Activated naive CD8-positive, alpha-beta T cell treated with anti-CD3 and anti-CD28 coated beads, Interleukin-2, amount 10 ng/mL, durations not matched to agents 7 days and 5 days (primary cell): ENCODE measurements around the gene CPT1B. TPM values are rescaled to one million over a fixed set of nuclear protein-coding genes. Genes with fewer than 3 reads are reported as not detected.
"Not testable (repeated sequence)": the region's sequence is repeated elsewhere in the genome, so short reads cannot be mapped to it uniquely, and the experiment has no call there.

Experiments
- ATAC-seq: fragments of 150-1000 bp; cut with Tn5 transposase; one replicate; pipeline ENCODE4 v1.10.0; 2021; ENCODE audit warnings: low read depth, moderate library complexity
- POLR2A ChIA-PET: fragments of 350-600 bp; sonication (Branson Sonifier 250); formaldehyde crosslinking; loops from one replicate; lab custom pipeline; 2021; ENCODE audit warnings: antibody characterized with exemption; lab: Charles Lee
- DNase-seq: peaks from one replicate; pipeline ENCODE4 v3.0.0; 2021
- H3K27ac Mint-ChIP-seq: one replicate; pipeline ENCODE4 v1.8.0; 2022; ENCODE audit warnings: mild to moderate bottlenecking, mixed read lengths
- H3K27me3 Mint-ChIP-seq: one replicate; pipeline ENCODE4 v1.8.0; 2022; ENCODE audit warnings: mild to moderate bottlenecking, moderate library complexity, mixed read lengths
- H3K36me3 Mint-ChIP-seq: one replicate; pipeline ENCODE4 v1.8.0; 2021; ENCODE audit warnings: mild to moderate bottlenecking, mixed read lengths
- H3K4me1 Mint-ChIP-seq: one replicate; pipeline ENCODE4 v1.8.0; 2021; ENCODE audit warnings: mixed read lengths
- H3K4me3 Mint-ChIP-seq: one replicate; pipeline ENCODE4 v1.8.0; 2022; ENCODE audit warnings: mild to moderate bottlenecking, moderate library complexity, mixed read lengths
- H3K9me3 Mint-ChIP-seq: one replicate; pipeline ENCODE4 v1.8.0; 2021; ENCODE audit warnings: mixed read lengths
- total RNA-seq, 2 experiments: library from RNA; stranded (reverse); gene quantifications; one replicate each; pipeline ENCODE4 v1.2.3, GENCODE V29; 2021

Gene CPT1B
- total RNA-seq, 2 experiments from 2014 or later: 85.2 to 95.4 TPM

- peaks cover 61% of the 10 kb centered on the region for H3K4me1 Mint-ChIP-seq
- not testable (repeated sequence) for H3K27me3 Mint-ChIP-seq, H3K4me3 Mint-ChIP-seq, ATAC-seq, H3K9me3 Mint-ChIP-seq, DNase-seq
- POLR2A ChIA-PET: interaction anchor here (3.0 to 7.8 kb wide), 6 partner anchors 9 to 79 kb away, joined by 22 to 157 read pairs (median 134); partner anchors contain the start of genes SCO2, SYCE3 and TYMP
- H3K27ac Mint-ChIP-seq: peak overlapping the region; percentile 94
- peaks cover 24% of the 10 kb centered on the region for H3K36me3 Mint-ChIP-seq
Measured at GRCh38 chr22:50541667-50542026, 36.6 kb downstream of the CPT1B start.

DNA sequence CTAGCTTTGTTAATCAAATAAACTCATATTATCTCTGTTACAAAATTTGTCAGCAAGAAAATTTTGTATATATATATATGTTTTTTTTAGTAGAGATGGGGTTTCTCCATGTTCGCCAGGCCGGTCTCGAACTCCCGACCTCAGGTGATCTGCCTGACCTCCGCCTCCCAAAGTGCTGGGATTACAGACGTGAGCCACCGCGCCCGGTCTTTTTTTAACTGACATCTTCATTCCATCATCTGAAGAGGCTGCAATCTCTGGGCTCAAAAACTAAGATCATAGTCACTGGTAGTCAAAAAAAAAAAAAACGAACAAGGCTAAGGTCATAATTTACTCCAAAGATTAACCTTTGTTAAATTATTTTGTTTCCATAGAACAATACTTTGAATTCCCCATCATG is 37.8 kb downstream of the CPT1B start:
- peak overlapping the region; percentile 32 for H3K4me3 Mint-ChIP-seq
- H3K36me3 Mint-ChIP-seq: peaks cover 24% of the 10 kb centered on the region
- ATAC-seq (no peak), DNase-seq (no peak)
- peaks cover 56% of the 10 kb centered on the region for H3K4me1 Mint-ChIP-seq
- H3K27ac Mint-ChIP-seq: peak overlapping the region; percentile 94
- POLR2A ChIA-PET: interaction anchor here (0.6 to 7.8 kb wide), 11 partner anchors 8 to 87 kb away, joined by 4 to 157 read pairs (median 22); partner anchors contain the start of genes ARSA, CPT1B, LMF2 and NCAPH2
- H3K9me3 Mint-ChIP-seq: peaks cover 2% of the 10 kb centered on the region
- H3K27me3 Mint-ChIP-seq: no peaks in the 10 kb centered on the region

GRCh38 chr22:50537765-50538164 is 40.5 kb downstream of the CPT1B start:
- Mint-ChIP-seq H3K36me3 (peaks cover 29% of the 10 kb centered on the region), H3K4me1 (peaks cover 62% of the 10 kb centered on the region), H3K4me3 (peak overlapping the region; percentile 52), H3K27ac (peak overlapping the region; percentile 100), H3K9me3 (peaks cover 2% of the 10 kb centered on the region), H3K27me3 (no peaks in the 10 kb centered on the region)
- POLR2A ChIA-PET: interaction anchor here (1.7 to 5.4 kb wide), 4 partner anchors 9 to 84 kb away, joined by 5 to 157 read pairs (median 140); partner anchors contain the start of genes SCO2 and TYMP
- ATAC-seq (no peak), DNase-seq (no peak)

GRCh38 chr22:50536226-50536625 is 42.0 kb downstream of the CPT1B start:
- no peak for ATAC-seq
- Mint-ChIP-seq H3K27me3 (no peaks in the 10 kb centered on the region), H3K9me3 (peaks cover 2% of the 10 kb centered on the region), H3K4me3 (no peak overlapping the region), H3K36me3 (peaks cover 21% of the 10 kb centered on the region), H3K4me1 (peaks cover 52% of the 10 kb centered on the region), H3K27ac (peak overlapping the region; percentile 71)
- DNase-seq: no peak
- POLR2A ChIA-PET: interaction anchor here (1.0 to 13.0 kb wide), 5 partner anchors 9 to 85 kb away, joined by 3 to 247 read pairs (median 12); partner anchors contain the start of genes KLHDC7B and SCO2

- Mint-ChIP-seq H3K36me3 (peaks cover 20% of the 10 kb centered on the region), H3K27ac (peak overlapping the region; percentile 56)
- no peak for DNase-seq
Measured at GRCh38 chr22:50535113-50535512, 43.1 kb downstream of the CPT1B start.

GRCh38 chr22:50533856-50534711 is 44.1 kb downstream of the CPT1B start:
- peaks cover 34% of the 10 kb centered on the region for H3K4me1 Mint-ChIP-seq
- not testable (repeated sequence) for DNase-seq, ATAC-seq, H3K27me3 Mint-ChIP-seq, H3K9me3 Mint-ChIP-seq
- H3K36me3 Mint-ChIP-seq: peaks cover 20% of the 10 kb centered on the region
- POLR2A ChIA-PET: interaction anchor here (0.9 to 13.0 kb wide), 5 partner anchors 9 to 87 kb away, joined by 3 to 247 read pairs (median 9); partner anchors contain the start of genes KLHDC7B, SCO2 and SYCE3
- H3K27ac Mint-ChIP-seq: peak overlapping the region; percentile 100
- peak overlapping the region; percentile 30 for H3K4me3 Mint-ChIP-seq

More at GRCh38 chr22:50535113-50535512, 43.1 kb downstream of the CPT1B start:
- POLR2A ChIA-PET: interaction anchor here (0.9 to 13.0 kb wide), 6 partner anchors 10 to 86 kb away, joined by 3 to 247 read pairs (median 7); partner anchors contain the start of genes KLHDC7B, SCO2 and SYCE3
- Mint-ChIP-seq H3K27me3 (no peaks in the 10 kb centered on the region), H3K4me3 (no peak overlapping the region), H3K4me1 (peaks cover 43% of the 10 kb centered on the region), H3K9me3 (peaks cover 2% of the 10 kb centered on the region)
- no peak for ATAC-seq

DNA sequence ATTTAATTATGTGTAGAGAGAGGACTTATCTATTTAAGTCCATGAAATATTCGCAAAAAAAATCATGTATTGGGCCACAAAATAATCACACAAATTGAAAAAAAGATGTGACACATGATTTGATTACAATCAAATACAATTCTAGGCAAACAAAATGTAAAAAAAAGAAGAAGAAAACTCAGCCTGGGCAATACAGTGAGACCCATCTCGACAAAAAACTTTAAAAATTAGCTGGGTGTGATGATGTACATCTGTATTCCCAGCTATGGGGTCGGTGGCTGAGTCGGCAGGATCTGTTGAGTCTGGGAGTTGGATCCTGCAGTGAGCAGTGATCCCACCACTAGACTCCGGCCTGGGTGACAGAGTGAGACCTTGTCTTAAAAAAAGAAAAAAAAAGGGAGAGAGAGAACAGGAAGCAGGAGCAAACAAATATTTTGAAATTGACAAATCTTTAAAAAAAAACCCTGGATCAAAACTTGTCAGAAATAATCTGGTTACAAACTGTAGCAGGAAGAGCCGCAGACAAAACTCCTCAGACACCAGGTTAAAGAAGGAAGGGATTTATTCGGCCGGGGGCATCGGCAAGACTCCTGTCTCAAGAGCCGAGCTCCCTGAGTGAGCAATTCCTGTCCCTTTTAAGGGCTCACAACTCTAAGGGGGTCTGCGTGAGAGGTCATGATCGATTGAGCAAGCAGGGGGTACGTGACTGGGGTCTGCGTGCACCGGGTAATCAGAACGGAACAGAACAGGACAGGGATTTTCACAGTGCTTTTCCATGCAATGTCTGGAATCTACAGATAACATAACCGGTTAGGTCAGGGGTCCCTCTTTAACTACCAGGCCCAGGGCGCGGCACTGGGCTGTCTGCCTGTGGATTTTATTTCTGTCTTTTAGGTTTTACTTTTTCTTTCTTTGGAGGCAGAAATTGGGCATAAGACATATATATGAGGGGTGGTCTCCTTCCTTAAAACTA is 45.1 kb downstream of the CPT1B start:
- H3K9me3 Mint-ChIP-seq: peaks cover 2% of the 10 kb centered on the region
- ATAC-seq (no peak), DNase-seq (no peak)
- H3K27me3 Mint-ChIP-seq: no peaks in the 10 kb centered on the region
- H3K4me1 Mint-ChIP-seq: peaks cover 37% of the 10 kb centered on the region
- H3K4me3 Mint-ChIP-seq: peak overlapping the region; percentile 95
- POLR2A ChIA-PET: interaction anchor here (0.6 to 13.0 kb wide), 9 partner anchors 9 to 88 kb away, joined by 3 to 247 read pairs (median 9); partner anchors contain the start of genes CHKB, KLHDC7B, LMF2 and NCAPH2
- H3K27ac Mint-ChIP-seq: peak overlapping the region; percentile 100
- peaks cover 23% of the 10 kb centered on the region for H3K36me3 Mint-ChIP-seq

DNA sequence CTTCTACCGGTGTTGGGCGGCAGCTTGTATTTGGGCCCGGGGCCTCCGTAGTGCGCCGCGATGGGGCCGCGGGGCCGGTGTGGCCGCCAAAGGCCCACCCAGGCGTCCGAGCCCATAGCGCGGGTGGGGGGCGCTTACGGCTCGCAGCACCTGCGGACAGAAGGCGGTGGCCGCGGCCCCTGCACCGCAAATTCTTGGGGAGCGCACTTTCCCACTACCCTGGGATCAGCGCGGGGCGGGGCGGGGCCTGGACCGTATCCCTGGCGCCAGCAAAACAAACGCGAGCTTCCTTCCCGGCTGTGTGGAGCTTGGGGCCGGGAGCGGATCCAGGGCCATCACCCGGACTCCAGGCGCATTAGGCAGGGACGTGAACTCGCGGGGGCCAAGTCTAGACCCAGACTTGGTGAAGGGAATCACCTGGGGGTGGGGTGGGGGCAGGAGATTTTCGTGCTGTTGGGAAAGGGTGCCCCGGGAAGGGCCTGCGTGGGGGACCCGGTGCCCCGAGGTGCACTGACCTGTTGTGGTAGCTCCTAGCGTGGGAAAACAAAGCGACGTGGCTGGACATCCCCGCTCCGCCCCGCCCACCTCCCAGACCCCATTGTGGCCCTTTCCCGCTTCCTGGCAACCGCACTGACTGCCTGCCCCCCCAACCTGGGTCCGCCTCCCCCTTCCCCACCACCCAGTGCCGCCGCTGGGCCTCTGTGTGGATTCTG is 46.1 kb downstream of the CPT1B start:
- Mint-ChIP-seq H3K4me3 (peak overlapping the region; percentile 95), H3K4me1 (peaks cover 41% of the 10 kb centered on the region), H3K27ac (peak overlapping the region; percentile 100), H3K27me3 (no peaks in the 10 kb centered on the region), H3K9me3 (no peaks in the 10 kb centered on the region), H3K36me3 (peaks cover 24% of the 10 kb centered on the region)
- ATAC-seq (no peak), DNase-seq (peak; percentile 66)
- POLR2A ChIA-PET: interaction anchor here (0.5 to 13.0 kb wide), 14 partner anchors 10 to 226 kb away, joined by 3 to 247 read pairs (median 6); partner anchors contain the start of genes CHKB, KLHDC7B, LMF2 and NCAPH2

GRCh38 chr22:50531546-50531961 is 46.7 kb downstream of the CPT1B start:
- no peaks in the 10 kb centered on the region for H3K9me3 Mint-ChIP-seq
- no peaks in the 10 kb centered on the region for H3K27me3 Mint-ChIP-seq
- peaks cover 43% of the 10 kb centered on the region for H3K4me1 Mint-ChIP-seq
- H3K27ac Mint-ChIP-seq: peak overlapping the region; percentile 100
- POLR2A ChIA-PET: interaction anchor here (0.8 to 13.0 kb wide), 13 partner anchors 11 to 90 kb away, joined by 3 to 247 read pairs (median 7); partner anchors contain the start of genes CHKB, KLHDC7B, LMF2 and NCAPH2
- ATAC-seq (peak; percentile 36), DNase-seq (peak; percentile 86)
- peaks cover 19% of the 10 kb centered on the region for H3K36me3 Mint-ChIP-seq
- H3K4me3 Mint-ChIP-seq: peak overlapping the region; percentile 95

DNA sequence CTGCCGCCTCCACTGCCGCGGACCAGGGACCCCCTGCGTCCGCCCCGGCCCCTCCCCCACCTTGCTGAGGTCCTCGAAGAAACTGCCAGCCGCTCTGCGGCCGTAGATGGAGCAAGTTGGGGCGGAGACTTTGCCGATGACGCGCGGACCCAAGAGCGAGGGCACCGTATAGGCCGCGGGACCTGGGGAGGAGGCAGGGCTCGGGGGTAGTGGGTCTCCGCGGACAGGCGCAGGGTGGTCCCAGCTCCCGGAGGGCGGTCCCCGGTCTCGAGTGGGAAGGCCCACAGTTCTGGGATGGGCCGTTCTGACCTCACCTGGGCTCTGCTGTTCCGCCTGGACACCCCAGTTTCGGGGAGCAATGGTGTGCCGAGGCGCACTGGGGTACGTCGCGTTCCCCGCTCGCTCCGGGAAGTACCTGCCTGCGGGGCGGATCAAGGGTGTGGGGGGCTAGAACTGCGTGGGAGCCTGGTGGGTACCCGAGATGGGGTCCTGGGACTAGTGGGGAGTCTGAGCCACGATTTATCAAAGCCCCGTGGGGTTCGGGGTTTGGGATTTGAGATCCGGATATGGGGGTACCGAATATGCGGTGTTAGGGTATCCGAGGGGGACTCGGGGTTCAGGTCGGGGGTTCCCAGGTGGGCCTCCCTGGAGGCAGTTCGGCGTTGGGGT is 47.2 kb downstream of the CPT1B start:
- DNase-seq: peak; percentile 87
- peak; percentile 37 for ATAC-seq
- H3K9me3 Mint-ChIP-seq: no peaks in the 10 kb centered on the region
- H3K4me1 Mint-ChIP-seq: peaks cover 41% of the 10 kb centered on the region
- peak overlapping the region; percentile 100 for H3K27ac Mint-ChIP-seq
- no peaks in the 10 kb centered on the region for H3K27me3 Mint-ChIP-seq
- H3K4me3 Mint-ChIP-seq: peak overlapping the region; percentile 95
- H3K36me3 Mint-ChIP-seq: peaks cover 19% of the 10 kb centered on the region
- POLR2A ChIA-PET: interaction anchor here (1.0 to 13.0 kb wide), 11 partner anchors 11 to 90 kb away, joined by 4 to 247 read pairs (median 8); partner anchors contain the start of genes CHKB, KLHDC7B, LMF2 and NCAPH2

- Mint-ChIP-seq H3K4me1 (peaks cover 41% of the 10 kb centered on the region), H3K27me3 (no peaks in the 10 kb centered on the region), H3K36me3 (peaks cover 19% of the 10 kb centered on the region), H3K27ac (peak overlapping the region; percentile 100), H3K9me3 (no peaks in the 10 kb centered on the region), H3K4me3 (peak overlapping the region; percentile 95)
- ATAC-seq (peak; percentile 5), DNase-seq (no peak)
- POLR2A ChIA-PET: interaction anchor here (1.5 to 13.0 kb wide), 7 partner anchors 12 to 91 kb away, joined by 4 to 247 read pairs (median 15); partner anchors contain the start of genes KLHDC7B and SYCE3
Measured at GRCh38 chr22:50530580-50530876, 47.7 kb downstream of the CPT1B start.
